ENCODE measurements around the gene AGRN.
"Not testable (repeated sequence)": the region's sequence is repeated elsewhere in the genome, so short reads cannot be mapped to it uniquely, and the experiment has no call there.

AGRN gene

GRCh38 chr1:1067284-1067859 is 47.5 kb downstream of the AGRN start:
- no peak for DNase-seq (ENCODE audit: low read depth)

DNA sequence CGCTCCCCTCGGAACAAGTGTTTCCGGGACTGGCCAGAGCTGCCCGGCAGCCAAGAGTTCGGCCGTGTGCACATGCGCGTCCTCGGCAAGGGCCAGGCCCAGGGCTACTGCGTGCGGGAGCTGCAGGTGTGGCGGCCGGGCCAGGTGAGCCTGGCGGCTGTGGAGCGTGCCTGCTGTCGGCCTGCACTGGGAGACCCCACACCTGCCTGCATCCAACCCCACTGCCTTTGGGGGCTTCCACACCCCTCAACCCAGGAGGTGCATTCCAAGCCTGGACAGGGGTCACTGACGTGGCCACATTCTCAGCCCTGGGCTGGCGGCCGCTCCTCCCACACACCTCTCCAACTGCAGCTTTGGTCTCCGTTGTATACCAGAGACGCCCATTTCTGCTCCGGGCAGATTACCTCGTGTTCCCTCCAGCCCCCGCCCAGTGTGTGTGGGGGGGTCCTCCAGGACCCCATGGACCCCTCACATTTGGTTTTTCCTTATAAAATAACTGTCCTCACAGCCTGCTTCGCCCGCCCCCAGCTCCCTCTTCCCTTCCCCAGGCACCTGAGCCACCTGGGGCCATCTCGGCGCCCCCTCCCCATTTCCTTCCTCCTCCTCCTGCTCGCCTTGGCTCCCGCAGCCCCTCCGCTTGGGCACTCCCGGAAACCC is 48.1 kb downstream of the AGRN start:
- DNase-seq (ENCODE audit: low read depth): no peak

DNA sequence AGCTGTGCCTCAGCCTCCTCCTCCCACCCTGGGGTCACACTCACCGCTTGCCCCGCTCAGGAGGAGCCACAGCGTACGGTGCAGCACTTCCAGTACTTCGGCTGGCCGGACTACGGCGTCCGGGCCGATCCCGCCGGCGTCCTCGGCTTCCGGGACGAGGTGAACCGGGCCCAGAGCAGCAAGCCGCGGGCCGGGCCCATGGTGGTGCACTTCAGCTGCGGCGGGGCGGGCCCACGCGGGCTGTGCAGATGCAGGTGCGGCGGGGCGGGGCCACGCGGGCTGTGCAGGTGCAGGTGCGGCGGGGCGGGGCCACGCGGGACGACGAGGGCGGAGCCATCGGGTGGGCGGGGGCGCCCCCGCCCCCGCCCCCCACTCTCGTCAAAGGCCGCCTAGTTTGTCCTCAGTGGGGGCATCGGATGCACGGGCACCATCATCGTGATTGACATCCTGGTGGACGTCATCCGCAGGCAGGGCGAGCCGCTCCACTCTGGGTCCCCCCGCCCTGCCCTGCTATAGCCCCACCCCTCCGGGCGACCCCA is 48.7 kb downstream of the AGRN start:
- DNase-seq (ENCODE audit: low read depth): no peak

DNA sequence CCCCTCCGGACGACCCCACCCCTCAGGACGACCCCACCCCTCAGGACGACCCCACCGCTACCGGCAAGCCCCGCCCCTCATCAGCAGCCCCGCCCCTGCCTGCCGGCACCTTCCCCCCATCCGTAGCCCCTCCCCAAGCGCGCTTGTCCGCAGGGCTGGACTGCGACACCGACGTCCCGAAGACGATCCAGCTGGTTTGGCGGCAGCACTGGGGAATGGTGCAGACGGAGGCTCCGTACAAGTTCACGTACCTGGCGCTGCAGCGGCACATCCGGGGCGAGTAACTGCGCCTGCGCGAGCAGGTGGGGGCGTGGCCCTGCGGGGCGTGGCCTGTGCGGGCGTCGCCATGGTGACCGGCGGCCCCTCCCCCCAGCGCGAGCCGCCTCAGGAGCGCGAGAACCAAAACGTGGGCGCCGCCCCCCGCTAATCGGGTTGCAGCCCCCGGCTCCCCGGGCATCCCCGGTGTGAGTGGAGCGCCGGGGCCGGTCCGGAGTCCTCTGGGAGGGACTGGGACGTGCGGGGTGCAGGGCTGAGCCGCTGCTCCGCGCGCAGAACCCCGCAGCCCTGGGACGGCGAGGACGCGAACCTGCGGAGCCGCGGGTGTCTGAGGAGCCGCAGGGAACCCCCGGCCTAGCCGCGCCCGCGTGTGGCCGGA is 49.3 kb downstream of the AGRN start:
- DNase-seq (ENCODE audit: low read depth): peak; percentile 30

DNA sequence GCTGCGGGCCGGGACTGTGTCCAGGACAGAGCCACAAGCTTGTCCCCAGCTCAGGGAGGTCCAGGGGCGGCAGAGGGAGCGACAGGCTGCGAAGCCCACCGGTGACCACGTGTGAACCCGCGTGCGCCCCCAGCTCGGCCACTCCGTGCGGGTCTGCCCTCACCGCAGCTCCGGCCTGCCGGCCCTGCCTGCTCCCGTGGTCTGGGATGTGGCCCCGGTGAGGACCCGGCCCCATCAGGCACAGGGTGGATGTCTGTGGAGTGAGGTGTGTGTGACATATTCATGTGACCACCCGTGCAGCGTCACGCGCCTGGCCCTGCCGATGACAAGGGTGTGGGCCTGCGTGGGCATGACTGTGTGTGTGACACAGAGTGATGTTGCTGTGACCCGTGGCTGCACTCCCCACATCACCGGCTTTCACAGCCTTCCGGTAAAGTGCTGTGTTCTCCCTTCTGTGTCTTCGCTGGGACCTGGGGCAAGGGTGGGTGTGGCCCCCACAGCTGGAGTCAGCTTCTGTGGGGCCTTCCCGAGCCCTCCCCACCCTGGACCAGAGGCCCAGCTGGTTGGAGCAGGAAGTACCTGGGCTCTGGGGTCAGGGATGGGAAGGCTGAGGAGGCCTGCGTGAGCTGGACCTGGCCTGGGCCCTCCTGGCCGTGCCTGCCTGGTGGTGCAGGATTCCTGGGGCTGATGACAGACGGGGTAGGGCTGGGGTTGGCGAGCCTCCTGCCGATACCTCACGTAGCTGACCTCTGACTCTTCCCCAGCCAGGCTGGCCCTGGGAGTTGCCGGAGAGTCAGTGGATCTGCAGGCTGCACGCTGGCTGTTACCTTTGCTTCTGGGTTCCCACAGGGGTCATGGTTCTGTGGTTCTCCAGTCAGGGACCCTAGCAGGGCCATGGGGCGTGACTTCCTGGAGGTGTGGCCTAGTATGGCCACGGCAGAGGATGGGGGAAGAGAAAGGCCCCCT is 50.1 kb downstream of the AGRN start:
- no peak for DNase-seq (ENCODE audit: low read depth)

GRCh38 chr1:1071486-1072298 is 51.8 kb downstream of the AGRN start:
- DNase-seq (ENCODE audit: low read depth): no peak

GRCh38 chr1:1072299-1072848 is 52.5 kb downstream of the AGRN start:
- DNase-seq (ENCODE audit: low read depth): no peak

GRCh38 chr1:1072849-1073742 is 53.2 kb downstream of the AGRN start:
- DNase-seq (ENCODE audit: low read depth): no peak

DNA sequence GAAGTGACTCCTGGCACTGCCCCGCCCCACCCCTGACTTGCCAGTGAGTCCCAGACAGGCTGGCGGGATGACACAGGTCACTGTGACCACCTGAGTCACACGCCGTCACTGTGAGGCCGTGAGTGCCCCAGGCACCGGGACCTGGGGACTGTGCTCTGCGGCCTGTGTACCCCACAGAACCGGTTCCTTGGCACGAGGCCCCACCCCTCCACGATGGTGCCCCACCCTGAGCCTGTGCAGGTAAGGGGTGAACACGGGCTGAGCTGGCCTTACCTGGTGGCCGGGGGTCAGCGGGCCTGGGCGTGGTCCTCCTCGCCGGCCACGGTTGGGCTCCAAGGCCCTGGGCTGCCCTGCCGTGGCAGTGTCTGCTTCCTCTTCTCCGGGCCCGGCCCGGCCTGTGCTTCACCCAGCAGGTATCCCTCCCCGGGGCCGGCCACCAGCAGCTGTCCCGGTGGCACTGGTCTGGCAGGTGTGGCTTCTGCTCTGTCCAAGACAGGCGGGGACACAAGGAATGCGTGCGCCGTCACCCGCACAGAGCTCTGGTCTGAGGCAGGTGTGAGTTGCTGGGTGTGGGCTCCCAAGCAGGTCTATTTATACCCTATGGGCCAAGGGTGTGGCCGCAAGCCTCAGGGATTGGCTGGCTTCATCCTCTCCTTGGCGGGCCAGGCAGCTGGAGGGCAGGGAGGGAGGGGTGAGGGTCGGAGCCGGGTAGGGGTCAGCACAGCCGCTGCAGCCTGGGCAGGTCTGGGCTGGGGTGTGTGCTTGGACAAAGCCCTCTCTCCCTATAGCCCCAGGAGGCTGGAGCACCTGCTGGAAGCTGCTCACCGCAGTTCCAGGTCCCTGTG is 54.0 kb downstream of the AGRN start, which contains the start of gene RNF223:
Gene RNF223, minus strand, starts transcription at position 564 of the 845 bp plus-strand sequence. CDS start 1,740 bp downstream, outside the sequence.
- no peak for DNase-seq (ENCODE audit: low read depth)

- DNase-seq (ENCODE audit: low read depth): no peak
These were observed 54.8 kb downstream of the AGRN start for GRCh38 chr1:1074631-1075147.

DNA sequence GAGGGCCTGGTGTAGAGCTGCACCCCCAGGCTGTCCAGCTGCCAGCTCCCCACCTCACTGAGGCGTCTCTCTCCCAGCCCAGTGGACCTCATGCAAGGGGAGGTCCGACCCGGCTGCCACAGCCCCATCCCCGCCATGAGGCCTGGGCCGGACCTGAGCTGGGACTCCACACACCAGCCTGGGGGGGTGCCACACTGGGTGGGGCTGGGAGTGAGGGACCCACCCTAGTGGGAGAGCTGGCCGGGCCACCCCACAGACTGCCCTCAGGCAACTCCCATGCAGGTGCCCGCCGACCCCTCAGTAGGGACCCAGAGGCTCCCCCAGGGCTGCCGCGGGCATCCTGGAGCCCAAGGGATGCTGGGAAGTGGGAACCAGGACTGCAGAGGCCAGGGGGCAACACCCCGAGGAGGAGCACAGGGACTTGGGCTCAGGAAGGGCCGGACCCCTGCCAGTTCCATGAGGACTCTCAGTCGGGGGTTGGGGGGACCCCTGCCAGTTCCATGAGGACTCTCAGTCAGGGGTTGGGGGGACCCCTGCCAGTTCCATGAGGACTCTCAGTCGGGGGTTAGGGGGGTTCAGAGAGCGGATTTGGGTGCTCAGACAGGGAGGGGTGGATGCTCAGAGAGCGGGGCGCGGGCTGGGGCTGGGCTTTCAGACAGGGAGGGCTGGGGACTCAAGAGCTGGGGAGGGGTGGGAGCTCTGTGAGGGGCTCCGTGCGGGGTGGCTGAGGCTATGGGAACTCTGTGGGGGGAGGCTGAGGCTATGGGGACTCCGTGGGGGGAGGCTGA is 55.4 kb downstream of the AGRN start:
- no peak for DNase-seq (ENCODE audit: low read depth)

GRCh38 chr1:1077396-1077795 is 57.5 kb downstream of the AGRN start:
- not testable (repeated sequence) for DNase-seq (ENCODE audit: low read depth)

DNA sequence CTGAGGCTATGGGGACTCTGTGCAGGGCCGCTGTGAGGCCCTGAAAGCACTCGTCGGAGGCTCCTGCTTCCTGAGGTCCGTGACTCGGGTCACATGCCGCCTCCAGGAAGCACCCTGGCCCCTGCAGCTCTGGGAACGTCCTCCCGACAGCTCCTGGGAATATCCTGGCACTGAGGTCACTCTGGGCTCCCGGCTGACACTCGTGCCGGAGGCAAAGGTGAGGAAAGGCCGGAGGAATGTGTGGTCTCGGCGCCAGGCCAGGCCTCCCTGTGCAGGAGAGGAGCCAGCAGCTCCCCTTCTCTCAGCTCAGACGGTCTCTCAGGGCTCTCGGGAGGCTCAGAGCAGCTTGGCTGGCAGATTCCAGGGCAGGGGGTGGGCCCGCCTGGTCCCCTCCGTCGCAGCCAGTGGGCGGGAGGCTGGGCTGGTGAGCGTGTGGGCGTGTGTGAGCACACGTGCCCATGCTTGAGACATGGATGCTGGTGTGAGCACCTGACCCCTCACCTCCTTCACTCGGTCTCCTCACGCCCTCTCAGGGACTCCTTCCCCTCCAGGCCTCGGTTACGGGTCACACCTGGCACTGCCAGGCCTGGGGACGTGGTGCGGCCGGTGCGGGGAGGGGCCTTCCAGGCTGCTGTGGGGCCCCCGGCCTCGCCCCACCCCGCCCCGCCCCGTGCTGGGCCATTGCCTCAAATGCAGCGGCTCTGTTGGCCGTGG is 59.6 kb downstream of the AGRN start:
- peak; percentile 66 for DNase-seq (ENCODE audit: low read depth)

DNA sequence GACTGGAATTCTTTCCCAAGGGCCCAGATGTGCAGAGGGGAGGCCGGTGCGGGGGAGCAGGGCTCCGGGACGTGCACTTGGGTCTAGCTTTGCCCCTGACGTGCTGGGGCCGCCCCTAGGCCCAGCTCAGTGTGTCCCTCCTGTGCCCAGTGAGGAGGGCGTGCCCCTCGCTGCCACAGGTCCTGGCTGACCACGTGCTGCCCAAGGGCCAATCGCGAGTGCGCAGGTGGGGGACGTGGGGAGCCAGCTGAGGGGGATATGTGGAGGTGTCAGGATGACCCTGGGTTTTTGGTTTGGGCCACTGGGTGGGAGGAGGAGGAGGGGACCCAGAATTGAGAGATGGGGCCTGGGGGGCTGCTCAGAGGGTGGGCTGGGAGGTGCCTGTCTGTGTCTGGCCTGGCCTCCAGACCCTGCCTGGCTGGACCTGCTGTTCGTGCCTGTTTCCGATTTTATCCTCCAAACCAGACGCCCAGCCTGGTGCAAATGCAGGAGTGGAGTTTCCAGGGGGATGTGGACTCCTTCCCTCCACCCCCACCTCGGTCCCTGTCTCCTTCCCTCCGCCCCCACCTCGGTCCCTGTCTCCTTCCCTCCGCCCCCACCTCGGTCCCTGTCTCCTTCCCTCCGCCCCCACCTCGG is 60.3 kb downstream of the AGRN start:
- peak; percentile 11 for DNase-seq (ENCODE audit: low read depth)

- DNase-seq (ENCODE audit: low read depth): no peak
These were observed 61.0 kb downstream of the AGRN start for GRCh38 chr1:1080951-1081310.

Data from iris pigment epithelial cell (primary cell).